ENCODE results near the gene PRDM16.

The PRDM16 gene

GRCh38 chr1:3472906-3473305 lies 403.9 kb downstream of the PRDM16 start:
- no peak for DNase-seq

- no peak for DNase-seq
Measured at GRCh38 chr1:3473381-3473844, 404.4 kb downstream of the PRDM16 start.

- no peak for DNase-seq
Measured at GRCh38 chr1:3474016-3474415, 405.0 kb downstream of the PRDM16 start.

GRCh38 chr1:3474421-3474820 lies 405.4 kb downstream of the PRDM16 start:
- DNase-seq = no peak

- DNase-seq = no peak
Measured at GRCh38 chr1:3475839-3476573, 407.0 kb downstream of the PRDM16 start.

- DNase-seq = no peak
Measured at GRCh38 chr1:3476666-3477065, 407.7 kb downstream of the PRDM16 start.

- no peak for DNase-seq
Measured at GRCh38 chr1:3477241-3477995, 408.4 kb downstream of the PRDM16 start.

- DNase-seq = no peak
Measured at GRCh38 chr1:3478187-3478586, 409.2 kb downstream of the PRDM16 start.

GRCh38 chr1:3479511-3480368 lies 410.7 kb downstream of the PRDM16 start:
- no peak for DNase-seq

- no peak for DNase-seq
Measured at GRCh38 chr1:3480369-3480719, 411.3 kb downstream of the PRDM16 start.

GRCh38 chr1:3481046-3481445 lies 412.0 kb downstream of the PRDM16 start:
- DNase-seq = no peak

GRCh38 chr1:3481836-3482375 lies 412.9 kb downstream of the PRDM16 start:
- no peak for DNase-seq

- DNase-seq = no peak
Measured at GRCh38 chr1:3482378-3482849, 413.4 kb downstream of the PRDM16 start.

- DNase-seq = no peak
Measured at GRCh38 chr1:3483380-3483779, 414.4 kb downstream of the PRDM16 start.

- DNase-seq = peak; percentile 30
Measured at GRCh38 chr1:3483801-3484444, 414.9 kb downstream of the PRDM16 start.

GRCh38 chr1:3485016-3485415 lies 416.0 kb downstream of the PRDM16 start:
- DNase-seq = no peak

Data from CD4-positive, alpha-beta T cell treated with Interleukin-12 subunit alpha and Interleukin-12 subunit beta, for 1 hour (primary cell).